Osteocyte (in vitro differentiated cells): Measurements from ENCODE around the gene ADAMTS20. TPM values are rescaled to one million over a fixed set of nuclear protein-coding genes. Genes with fewer than 3 reads are reported as not detected.

ENCODE experiments used
- DNase-seq: peaks from one replicate; pipeline ENCODE4 v3.0.0; 2021; ENCODE audit warnings: mixed read lengths; ENCODE audit not compliant: unreplicated experiment; ENCODE audit errors: extremely low spot score
- H3K27ac Mint-ChIP-seq: one replicate; pipeline ENCODE4 v1.8.0; 2021; ENCODE audit warnings: mild to moderate bottlenecking, mixed read lengths; ENCODE audit not compliant: unreplicated experiment
- H3K27me3 Mint-ChIP-seq: one replicate; pipeline ENCODE4 v1.8.0; 2021; ENCODE audit warnings: mixed read lengths; ENCODE audit not compliant: unreplicated experiment
- H3K36me3 Mint-ChIP-seq: one replicate; pipeline ENCODE4 v1.8.0; 2021; ENCODE audit warnings: mixed read lengths; ENCODE audit not compliant: unreplicated experiment
- H3K4me1 Mint-ChIP-seq: one replicate; pipeline ENCODE4 v1.8.0; 2021; ENCODE audit warnings: mixed read lengths; ENCODE audit not compliant: unreplicated experiment
- H3K4me3 Mint-ChIP-seq: one replicate; pipeline ENCODE4 v1.8.0; 2021; ENCODE audit warnings: mild to moderate bottlenecking, moderate library complexity, mixed read lengths; ENCODE audit not compliant: unreplicated experiment
- H3K9me3 Mint-ChIP-seq: one replicate; pipeline ENCODE4 v1.8.0; 2021; ENCODE audit warnings: mixed read lengths; ENCODE audit not compliant: unreplicated experiment
- total RNA-seq: library from RNA; stranded (reverse); gene quantifications from 2 replicates; pipeline ENCODE4 v1.2.1, GENCODE V29; 2021
- TF ChIP-seq, protein P1 (sequence below): fragments of 200-600 bp; sonication (generic); IDR thresholded peaks from 2 replicates; pipeline ENCODE4 v1.5.0; 2021; ENCODE audit warnings: antibody characterized with exemption, mild to moderate bottlenecking, moderate library complexity

Gene ADAMTS20
- total RNA-seq, 1 donor from 2014 or later = not detected

GRCh38 chr12:43312991-43313505 lies 239.0 kb downstream of the ADAMTS20 start:
- DNase-seq = no peak
- Mint-ChIP-seq H3K4me3 (no peak overlapping the region), H3K27me3 (no peaks in the 10 kb centered on the region), H3K4me1 (peaks cover 48% of the 10 kb centered on the region), H3K9me3 (no peaks in the 10 kb centered on the region), H3K36me3 (no peaks in the 10 kb centered on the region), H3K27ac (no peak overlapping the region)
- TF ChIP-seq, protein P1, sequence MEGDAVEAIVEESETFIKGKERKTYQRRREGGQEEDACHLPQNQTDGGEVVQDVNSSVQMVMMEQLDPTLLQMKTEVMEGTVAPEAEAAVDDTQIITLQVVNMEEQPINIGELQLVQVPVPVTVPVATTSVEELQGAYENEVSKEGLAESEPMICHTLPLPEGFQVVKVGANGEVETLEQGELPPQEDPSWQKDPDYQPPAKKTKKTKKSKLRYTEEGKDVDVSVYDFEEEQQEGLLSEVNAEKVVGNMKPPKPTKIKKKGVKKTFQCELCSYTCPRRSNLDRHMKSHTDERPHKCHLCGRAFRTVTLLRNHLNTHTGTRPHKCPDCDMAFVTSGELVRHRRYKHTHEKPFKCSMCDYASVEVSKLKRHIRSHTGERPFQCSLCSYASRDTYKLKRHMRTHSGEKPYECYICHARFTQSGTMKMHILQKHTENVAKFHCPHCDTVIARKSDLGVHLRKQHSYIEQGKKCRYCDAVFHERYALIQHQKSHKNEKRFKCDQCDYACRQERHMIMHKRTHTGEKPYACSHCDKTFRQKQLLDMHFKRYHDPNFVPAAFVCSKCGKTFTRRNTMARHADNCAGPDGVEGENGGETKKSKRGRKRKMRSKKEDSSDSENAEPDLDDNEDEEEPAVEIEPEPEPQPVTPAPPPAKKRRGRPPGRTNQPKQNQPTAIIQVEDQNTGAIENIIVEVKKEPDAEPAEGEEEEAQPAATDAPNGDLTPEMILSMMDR = no peak

- no peaks in the 10 kb centered on the region for H3K27me3 Mint-ChIP-seq
- TF ChIP-seq, protein P1 = no peak
- no peaks in the 10 kb centered on the region for H3K9me3 Mint-ChIP-seq
- DNase-seq = no peak
- peaks cover 25% of the 10 kb centered on the region for H3K4me1 Mint-ChIP-seq
- no peaks in the 10 kb centered on the region for H3K36me3 Mint-ChIP-seq
- no peak overlapping the region for H3K27ac Mint-ChIP-seq
- no peak overlapping the region for H3K4me3 Mint-ChIP-seq
Measured at GRCh38 chr12:43310596-43310995, 241.4 kb downstream of the ADAMTS20 start.

- H3K9me3 Mint-ChIP-seq = no peaks in the 10 kb centered on the region
- TF ChIP-seq, protein P1 = no peak
- DNase-seq = no peak
- H3K4me1 Mint-ChIP-seq = peaks cover 20% of the 10 kb centered on the region
- H3K27ac Mint-ChIP-seq = no peak overlapping the region
- H3K27me3 Mint-ChIP-seq = no peaks in the 10 kb centered on the region
- H3K4me3 Mint-ChIP-seq = no peak overlapping the region
- no peaks in the 10 kb centered on the region for H3K36me3 Mint-ChIP-seq
Measured at GRCh38 chr12:43309959-43310358, 242.0 kb downstream of the ADAMTS20 start.

DNA sequence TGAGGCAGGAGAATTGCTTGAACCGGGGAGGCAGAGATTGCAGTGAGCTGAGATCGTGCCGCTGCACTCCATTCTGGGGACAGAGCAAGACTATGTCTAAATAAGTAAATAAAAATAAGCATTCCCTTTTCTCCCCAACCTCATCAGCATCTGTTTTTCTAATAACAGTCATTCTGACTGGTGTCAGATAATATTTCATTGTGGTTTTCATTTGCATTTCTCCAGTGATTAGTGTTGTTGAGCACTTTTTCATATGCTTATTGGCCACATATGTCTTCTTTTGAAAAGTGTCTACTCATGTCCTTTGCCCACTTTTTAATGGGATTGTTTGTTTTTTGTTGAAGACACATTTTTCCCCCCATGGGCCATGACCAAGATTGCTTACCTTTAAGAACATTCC lies 243.2 kb downstream of the ADAMTS20 start:
- TF ChIP-seq, protein P1 = no peak
- Mint-ChIP-seq H3K27ac (no peak overlapping the region), H3K9me3 (peaks cover 4% of the 10 kb centered on the region), H3K4me1 (peaks cover 15% of the 10 kb centered on the region), H3K27me3 (no peaks in the 10 kb centered on the region), H3K36me3 (no peaks in the 10 kb centered on the region), H3K4me3 (no peak overlapping the region)
- no peak for DNase-seq

DNA sequence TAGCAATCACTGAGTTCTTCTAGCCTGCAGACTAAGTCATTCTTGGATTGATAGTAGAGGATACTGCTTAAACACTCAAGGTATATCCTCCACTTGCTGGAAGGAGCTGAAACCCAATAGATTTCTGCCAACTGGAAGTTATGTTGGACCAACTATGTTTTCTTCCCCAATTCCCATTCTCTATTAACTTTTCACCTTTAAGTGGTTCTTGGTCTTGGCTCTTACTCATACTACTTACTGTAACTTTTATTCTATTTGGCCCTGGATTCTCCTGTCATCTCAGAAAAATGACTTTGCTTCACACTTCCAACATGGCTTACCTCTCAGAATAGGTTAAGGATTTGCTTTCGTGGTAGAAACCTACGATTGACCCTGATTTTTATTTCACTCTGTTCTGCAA lies 244.9 kb downstream of the ADAMTS20 start:
- H3K9me3 Mint-ChIP-seq = peaks cover 4% of the 10 kb centered on the region
- H3K4me3 Mint-ChIP-seq = no peak overlapping the region
- no peak for DNase-seq
- TF ChIP-seq, protein P1 = no peak
- H3K36me3 Mint-ChIP-seq = no peaks in the 10 kb centered on the region
- no peak overlapping the region for H3K27ac Mint-ChIP-seq
- H3K4me1 Mint-ChIP-seq = peaks cover 10% of the 10 kb centered on the region
- no peaks in the 10 kb centered on the region for H3K27me3 Mint-ChIP-seq
